HG02852 (cell line): ENCODE data around the gene SLC26A2.

Experiments
- ATAC-seq: cut with Tn5 transposase; IDR thresholded peaks from one replicate; pipeline ENCODE4 v1.9.1; 2021; ENCODE audit warnings: mild to moderate bottlenecking, moderate library complexity; ENCODE audit not compliant: unreplicated experiment

Gene SLC26A2

DNA sequence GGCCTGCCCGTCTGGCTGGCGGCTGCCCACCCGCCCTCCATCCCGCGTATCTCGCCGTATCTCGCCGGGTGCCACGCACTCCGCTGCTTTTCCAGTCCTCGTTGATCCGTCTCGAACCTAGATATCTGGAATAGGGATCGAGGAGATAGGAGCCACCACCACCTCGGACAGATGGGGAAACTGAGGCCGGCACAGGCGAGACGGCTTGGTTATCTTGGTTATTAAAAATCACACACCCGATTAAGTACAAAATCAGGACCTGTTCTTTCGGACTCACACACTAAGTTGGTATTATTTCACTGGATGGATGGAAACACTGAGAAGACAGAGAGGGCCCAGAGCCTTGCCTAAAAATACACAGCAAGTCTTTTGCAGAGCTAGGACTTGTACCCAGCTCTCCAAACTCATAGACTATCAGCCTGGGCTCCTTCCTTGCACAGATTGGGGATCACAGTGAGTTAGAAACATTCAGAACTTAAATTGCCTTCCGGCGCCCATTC, 678 bp downstream of the SLC26A2 start:
- no peak for ATAC-seq

DNA sequence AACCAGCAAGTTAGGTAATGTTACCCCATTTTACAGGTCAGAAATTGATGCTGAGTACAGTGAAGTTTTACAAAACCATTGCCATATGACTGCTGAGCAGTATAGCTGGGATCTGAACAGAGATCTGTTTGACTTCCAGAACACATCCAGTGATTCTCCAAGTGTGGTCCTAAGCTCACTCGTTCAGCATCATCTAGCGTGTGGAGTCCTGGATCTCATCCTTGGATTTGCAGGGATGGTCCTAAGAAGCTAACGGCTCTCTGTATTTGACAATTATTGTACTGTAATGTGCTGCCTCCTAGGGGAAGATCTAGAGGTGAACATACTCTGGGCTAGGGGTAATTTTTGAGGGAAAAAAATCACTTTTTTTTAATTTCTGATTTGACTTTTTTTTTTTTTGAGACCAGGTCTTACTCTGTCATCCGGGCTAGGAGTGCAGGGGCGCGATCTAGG, 1.4 kb downstream of the SLC26A2 start:
- no peak for ATAC-seq

DNA sequence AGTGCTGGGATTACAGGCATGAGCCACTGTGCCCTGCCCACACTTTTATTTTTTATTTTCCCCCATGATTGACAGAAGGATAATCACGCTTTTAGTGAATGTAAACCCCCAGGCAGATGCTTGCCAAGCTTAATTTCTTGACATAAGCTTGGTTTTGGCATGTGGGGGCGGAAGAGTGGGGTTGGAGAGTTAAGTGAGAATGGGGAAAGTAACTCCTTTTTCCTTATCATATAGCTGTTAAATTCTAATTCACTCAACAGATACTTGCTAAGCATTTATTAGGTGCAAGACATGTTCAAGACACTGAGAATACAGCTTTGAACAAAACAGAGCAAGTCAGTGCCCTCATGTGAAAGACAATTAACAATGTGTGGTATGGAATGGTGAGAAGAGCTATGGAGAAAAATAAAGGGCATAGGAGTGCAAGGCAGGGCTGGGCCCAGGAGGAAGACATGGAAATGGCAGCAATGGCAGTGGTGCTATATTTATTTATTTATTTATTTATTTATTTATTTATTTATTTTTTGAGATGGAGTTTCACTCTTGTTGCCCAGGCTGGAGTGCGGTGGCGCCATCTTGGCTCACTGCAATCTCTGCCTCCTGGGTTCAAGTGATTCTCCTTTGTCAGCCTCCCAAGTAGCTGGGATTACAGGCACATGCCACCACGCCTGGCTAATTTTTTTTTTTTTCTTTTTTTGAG, 2.2 kb downstream of the SLC26A2 start:
- ATAC-seq, result no peak

DNA sequence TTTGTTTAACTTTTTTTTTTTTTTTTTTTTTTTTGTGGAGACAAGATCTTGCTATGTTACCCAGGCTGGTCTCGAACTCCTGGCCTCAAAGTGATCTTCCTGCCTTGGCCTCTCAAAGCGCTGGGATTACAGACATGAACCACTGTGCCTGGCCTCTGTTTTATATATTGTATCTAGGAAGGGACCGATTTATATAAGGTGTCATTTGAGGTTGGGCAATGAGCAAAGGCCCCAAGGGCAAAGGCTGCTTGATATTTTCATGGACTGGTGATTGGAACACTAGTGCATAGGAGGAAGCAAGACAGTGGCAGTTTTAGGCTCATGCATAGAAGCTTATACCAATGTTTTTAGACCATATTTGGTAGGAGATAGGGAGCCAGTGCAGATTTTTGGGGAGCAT, 3.2 kb downstream of the SLC26A2 start:
- ATAC-seq, result no peak

DNA sequence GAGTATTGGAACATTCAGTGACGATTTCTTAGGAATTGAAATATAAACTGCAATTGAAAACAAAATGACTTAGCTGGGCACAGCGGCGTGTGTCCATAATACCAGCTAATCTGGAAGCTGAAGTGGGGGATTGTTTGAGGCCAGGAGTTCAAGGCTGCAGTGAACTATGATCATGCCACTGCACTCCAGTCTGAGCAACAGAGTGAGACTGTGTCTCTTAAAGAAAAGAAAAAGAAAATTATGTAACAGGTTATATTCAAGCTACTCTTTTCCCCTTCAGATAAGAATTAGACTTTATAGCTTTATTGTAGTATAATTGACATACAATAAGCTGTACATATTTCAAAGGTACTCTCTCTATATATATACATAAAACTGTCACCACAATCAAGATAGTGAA, 6.4 kb downstream of the SLC26A2 start:
- ATAC-seq, result no peak

DNA sequence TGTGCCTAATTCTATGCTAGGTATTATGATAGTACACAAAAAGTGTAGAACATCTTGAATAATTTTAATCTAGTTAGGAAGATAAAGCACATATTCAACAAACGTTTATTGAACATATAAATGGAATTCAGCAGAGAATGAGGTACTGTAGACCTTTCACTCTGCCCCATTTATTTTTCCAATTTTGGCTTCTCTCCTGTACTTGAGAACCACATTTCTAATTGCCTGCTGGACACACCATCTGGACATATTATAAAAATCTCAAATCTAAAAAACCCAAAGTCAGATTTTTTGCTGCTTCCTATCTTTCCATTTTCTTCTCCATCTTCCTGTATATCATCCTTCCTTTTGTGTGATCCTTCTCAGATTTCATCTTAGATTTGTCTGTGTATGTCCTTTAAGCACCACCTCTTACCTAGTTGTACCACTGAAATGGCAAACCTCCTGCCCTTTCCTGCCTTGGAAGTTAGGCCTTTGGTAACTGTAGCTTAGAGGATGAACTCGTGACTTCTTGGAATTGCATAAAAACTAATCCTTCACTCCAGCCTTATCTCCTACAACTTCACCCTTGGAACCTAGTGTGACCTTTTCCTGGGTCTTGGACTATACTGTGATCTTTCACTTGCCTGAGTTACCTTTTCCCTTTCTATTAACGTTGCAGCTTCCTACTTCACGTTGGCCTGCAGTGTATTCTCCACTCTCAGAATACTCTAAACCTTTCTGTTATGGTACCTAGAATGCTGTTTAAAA, 8.8 kb downstream of the SLC26A2 start:
- no peak for ATAC-seq

DNA sequence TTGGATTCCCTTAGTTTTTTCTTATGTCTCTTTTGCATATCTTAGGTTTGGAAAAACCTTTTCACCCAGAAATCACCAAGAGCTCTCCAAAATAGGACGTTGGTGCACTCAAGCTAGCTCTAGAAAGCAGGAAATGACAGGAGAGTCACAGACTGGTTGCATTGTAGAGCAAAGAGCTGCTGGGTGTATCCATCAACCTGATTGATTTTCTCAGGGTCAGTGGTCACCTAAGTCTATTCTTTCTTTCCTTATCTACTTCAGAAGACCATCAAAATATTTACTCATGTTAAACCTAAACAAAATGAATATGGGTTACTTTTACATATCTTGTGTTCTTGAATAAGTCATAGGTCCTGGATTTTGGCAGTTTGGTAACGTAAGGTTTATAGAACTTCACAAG, 14.9 kb downstream of the SLC26A2 start:
- ATAC-seq, result no peak

DNA sequence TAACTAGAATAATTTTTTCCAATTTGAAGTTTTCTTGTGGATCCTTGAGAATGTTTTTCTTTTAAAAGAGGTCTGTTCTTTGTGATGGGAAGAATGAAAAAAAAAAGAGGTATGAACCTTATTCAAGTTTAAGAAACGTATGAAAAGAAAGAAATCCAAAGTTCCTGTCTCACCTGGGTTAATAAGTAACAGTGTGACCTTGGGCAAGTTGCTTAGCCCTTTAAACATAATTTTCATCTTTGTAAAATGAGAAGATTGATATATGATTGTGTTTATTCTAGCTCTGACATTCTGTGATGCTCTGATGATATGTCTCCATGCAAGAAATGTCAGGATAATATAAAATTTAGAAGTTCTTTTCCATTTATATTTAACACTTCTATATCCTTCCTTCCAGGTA, 19.3 kb downstream of the SLC26A2 start:
- no peak for ATAC-seq

DNA sequence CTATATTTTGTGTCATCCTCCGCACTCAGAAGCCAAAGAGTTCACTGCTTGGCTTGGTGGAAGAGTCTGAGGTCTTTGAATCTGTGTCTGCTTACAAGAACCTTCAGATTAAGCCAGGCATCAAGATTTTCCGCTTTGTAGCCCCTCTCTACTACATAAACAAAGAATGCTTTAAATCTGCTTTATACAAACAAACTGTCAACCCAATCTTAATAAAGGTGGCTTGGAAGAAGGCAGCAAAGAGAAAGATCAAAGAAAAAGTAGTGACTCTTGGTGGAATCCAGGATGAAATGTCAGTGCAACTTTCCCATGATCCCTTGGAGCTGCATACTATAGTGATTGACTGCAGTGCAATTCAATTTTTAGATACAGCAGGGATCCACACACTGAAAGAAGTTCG, 20.6 kb downstream of the SLC26A2 start:
- no peak for ATAC-seq

DNA sequence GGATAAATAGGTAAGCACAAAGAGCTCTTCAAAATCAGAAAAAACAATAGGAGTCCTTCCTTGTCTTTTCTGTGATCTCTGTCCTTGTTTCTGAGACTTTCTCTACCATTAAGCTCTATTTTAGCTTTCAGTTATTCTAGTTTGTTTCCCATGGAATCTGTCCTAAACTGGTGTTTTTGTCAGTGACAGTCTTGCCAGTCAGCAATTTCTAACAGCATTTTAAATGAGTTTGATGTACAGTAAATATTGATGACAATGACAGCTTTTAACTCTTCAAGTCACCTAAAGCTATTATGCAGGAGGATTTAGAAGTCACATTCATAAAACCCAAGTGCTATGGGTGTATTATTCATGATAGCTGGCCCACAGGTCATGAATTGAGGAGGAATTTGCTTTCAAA, 21.9 kb downstream of the SLC26A2 start:
- ATAC-seq, result no peak

DNA sequence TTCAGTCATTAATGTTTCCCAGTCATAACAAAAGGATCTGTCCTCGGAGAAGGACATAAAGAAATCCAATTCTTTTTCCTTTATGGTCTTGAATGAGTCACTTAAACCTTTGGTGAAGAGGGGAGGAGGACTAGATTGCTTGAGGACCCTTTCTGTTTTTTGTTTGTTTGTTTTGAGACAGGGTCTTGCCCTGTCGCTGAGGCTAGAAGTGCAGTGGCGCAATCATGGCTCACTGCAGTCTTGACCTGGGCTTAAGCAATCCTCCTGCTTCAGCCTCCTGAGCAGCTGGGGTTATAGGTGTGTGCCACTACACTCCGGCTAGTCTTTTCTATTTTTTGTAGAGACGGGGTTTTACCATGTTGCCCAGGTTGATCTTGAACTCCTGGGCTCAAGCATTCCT, 27.6 kb downstream of the SLC26A2 start:
- ATAC-seq, result no peak

DNA sequence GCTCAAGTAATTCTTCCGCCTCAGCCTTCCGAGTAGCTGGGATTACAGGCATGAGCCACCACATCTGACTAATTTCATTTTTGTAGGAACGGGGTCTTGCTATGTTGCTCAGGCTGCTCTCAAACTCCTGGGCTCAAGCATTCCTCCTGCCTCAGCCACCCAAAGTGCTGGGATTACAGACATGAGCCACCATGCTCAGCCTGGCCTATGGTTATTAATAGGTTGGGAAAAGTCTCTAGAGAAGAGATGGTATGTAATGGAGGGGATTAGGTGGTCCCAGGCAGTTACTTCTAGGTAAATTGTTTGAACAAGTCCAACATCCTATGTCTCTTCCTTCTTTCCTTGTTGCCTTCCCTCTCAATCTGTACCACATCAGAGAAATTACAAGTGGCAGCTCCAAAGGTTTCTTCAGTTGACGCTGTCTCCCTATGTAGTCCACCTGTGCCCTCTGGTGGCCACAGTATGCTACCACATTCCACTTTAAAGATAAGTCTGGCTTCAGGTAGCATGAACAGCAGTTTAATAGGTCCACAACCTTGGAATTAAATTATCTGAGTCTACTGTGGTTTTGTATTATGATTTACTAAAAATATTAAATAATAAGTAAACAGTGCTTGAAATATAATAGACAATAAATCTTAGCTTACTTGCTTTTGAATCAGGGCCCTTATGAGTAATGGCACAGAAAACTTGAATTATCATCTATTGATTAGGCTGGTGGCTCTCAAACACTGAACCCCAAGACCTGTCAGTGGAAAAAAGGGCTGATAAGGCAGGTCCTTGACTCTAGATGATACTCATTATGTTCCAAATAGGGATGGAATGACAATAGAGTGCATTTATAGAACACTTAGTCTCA, 30.2 kb downstream of the SLC26A2 start:
- ATAC-seq, result peak; percentile 69

DNA sequence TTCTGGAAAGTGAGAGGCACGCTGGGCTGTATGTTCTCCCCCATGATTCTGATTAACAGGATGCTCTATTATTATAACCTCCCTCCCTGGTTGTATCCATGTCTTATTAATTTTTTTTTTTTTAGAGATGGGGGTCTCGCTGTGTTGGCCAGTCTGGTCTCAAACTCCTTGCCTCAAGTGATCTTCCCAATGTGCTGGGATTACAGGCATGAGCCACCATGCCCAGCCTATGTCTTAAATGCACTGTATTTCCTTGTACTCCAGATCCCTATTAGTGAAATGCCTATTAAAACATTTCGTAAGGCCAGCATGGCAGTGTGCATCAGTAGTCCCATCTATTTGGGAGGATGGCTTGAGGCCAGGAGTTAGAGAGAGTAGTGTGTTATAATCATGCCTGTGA, 32.9 kb downstream of the SLC26A2 start:
- ATAC-seq, result no peak

DNA sequence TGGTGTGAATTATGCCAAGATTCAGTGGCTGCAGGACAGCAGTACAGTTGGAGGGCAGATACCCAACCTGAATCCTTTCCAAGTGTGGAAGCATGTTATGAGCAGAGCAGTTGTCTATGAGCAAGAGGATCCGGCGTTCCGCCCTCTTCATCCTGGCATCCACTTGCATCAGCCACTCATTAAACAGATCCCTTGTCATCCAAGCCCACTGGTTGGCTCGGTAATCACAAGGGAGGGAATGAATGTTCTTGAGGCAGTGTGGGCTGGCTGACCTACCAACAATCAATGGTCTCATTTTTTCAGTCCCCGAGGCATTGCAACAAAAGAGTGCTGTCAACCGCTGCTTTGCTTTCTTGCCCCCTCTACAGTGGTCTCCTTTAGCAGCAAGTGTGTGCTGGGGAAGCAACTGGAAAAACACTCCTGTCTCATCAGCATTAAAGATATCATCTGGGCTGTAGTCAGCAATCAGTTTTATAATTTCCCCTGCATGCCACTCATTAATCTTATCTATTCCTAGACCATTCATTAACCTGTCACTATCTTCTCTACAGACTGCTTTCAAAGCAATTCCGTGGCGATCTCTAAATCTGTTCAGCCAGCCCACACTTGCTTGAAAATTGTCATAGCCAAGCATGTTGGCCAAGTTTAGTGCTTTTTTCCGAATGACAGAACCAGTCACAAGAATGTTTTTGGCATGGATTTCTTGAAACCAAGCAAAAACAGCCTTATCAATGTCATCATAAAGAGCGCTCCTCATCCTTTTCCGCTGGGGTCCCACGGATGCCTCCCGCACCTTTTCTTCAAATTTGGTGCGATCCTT, 35.0 kb downstream of the SLC26A2 start:
- no peak for ATAC-seq

DNA sequence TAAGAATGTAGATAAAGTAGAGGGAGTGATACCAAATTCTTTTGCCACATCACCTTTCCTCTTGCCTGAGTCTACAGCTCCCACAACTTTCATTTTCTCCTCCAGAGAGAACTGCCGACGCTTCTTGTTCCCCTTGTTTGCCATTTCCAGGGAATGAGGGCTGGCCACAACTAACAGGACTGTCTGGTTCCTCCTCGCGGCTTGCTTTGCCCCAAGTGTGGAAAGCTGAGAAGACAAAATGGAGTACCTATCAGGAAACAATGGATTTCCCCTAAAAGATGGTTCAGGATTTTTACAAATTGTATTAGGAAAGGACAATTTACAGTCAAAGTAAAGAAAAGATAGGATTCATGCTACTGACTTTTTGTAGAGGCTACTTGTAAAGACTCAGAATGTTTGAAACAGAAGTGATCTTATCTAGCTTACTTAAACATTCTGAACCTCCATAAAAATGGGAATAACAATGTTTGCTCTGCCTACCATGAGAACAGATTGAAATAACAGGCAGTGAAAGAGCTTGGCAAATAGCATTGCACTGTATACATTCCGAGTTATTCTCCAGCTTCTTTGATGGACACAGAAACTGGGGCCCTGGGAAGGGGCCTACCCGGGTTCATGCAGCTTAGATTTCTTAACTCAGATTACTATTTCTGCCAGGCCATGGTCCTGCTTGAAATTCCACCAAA, 35.8 kb downstream of the SLC26A2 start:
- no peak for ATAC-seq

DNA sequence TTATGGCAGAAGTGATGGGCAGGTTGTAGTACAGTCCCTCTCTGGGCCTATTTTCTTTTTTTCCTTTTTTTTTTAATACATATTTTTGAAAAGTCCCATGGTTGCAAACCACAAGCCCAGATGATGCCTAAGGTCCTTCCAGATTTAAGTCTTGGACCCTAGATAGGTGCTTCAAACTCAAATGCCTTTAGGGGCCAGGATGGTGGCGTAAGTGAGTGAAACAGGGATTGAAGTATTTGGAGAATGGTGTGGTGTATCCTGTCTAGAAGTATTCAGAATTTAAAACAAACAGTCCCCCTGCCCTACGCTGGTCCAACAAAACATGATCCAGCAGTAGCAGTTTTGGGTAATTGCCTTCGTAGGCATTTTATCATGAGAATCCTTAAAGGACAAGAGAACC, 37.7 kb downstream of the SLC26A2 start:
- ATAC-seq, result no peak

DNA sequence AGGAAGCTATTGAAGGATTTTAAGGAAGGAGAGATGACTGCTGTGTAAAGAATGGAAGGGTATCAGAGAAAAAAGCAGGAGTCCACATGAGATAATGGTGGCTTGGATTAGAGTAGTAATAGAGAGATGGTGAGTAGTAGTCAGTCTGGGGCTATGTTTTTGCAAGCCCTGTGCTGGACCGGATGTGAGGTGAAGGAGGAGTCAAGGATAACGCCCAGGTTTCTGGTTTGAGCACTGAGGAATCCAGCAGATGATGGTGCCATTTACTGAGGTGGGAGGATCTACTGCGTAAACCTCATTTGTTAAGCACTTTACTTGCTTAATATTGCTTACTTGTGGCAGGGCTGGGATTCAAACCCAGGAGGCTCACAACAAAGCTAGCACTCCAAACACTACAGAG, 38.8 kb downstream of the SLC26A2 start:
- ATAC-seq, result no peak

DNA sequence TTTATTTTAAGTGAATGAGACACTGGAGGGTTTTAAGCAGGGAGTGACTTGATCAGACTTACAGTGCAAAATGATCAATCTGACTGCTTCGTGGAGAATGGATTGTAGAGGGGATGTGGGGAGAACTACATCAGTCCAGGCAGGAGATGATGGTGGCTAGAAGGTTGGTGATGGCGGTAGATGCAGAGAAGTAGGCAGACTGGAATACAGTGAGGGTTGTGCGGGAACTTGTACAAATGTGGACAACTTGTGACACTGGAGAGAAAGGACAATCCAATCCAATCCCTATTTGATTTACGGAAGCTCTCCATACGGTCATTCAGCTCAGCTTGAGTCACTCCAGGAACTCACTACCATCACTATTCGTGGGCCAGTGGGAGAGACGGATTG, 39.3 kb downstream of the SLC26A2 start:
- ATAC-seq, result no peak

DNA sequence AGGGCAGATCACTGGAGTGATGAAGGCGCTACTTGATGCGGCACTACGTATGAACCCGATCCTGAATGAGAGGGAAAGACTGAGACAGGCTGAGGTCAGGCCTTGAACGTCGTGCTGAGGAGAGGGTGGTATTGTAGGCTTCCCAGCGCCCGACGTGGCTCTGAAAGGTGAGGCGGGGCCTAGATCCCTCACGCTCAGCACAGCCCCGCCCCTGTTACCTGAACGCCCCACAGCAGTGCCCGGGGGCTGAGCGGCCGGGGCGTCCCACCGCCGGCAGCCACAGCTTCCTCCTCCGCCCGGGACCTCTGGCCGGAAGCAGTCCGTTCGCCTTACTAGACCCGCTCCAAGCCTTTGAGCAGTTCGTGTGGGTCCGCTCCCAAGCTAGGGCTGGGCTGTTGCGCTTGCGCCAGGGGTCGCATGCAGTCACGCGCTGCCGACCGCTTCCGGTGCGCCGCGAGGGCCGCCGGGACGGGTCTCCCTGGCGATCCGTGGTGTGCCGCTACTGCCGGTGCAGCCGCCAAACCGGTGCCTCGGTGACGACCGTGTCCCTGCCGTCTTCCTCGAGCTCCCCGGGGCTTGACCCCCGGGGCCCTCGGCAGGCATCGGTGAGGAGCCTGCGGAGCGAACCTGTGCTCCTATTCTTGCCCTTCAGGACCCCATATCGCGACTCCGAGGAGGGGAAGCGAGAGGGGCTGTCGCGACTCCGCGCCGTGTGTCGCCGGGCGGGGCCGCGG, 39.9 kb downstream of the SLC26A2 start, which contains the start of the genes HMGXB3 and TIGD6:
TSS of gene HMGXB3 (plus strand) at position 484 of the 734 bp plus-strand sequence. CDS start 4,114 bp downstream, outside the sequence.
TSS of gene TIGD6 (minus strand) at position 399 of the 734 bp plus-strand sequence. CDS start 4,306 bp downstream, outside the sequence.
- peak; percentile 85 for ATAC-seq
